ENCODE data around the gene HS6ST1.
A peak's percentile ranks its signal among the peaks of the same experiment; 100 is the strongest.

The HS6ST1 gene

DNA sequence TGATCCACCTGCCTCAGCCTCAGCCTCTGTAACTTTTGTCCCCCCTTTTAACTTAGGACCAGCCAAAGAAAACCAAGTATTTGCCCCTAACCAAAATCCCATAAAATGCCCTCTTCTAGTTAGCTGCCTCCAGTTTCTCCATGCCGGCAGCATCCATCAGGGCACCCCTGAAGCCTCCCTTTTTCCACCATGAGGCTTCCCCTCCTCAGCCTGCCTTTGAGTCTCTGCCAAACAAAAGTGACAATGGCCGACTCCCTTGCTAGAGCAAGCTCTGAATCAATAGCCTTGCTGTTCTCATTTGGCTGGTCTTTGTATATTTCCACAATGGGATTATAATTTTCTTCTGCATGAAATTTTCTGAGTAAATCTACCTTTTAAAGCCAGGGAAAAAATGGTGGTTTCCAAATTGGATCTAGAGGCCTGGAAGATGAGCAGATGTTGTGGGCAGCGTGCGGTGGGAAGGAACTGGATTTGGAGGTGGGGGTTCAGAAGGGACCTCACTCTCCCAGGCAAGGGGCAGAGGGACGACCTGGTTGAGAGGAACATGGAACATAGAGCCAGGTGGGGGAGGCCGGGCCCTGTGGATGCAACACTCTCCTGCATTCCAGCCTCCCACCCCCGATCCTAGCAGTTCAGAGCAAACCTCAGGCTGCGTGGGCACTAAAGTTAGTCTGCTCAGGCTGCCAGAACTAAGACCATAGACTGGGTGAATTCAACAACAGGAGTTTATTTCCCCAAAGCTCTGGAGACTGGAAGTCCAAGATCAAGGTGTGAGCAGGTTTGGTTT, 80.6 kb downstream of the HS6ST1 start:
- Histone ChIP-seq H3K36me3 (ENCODE audit: insufficient read depth, low read length) (no peaks in the 10 kb centered on the region), H3K4me1 (ENCODE audit: insufficient read depth, low read length) (no peaks in the 10 kb centered on the region; the same call in 1 of the 2 replicates), H3K9ac (ENCODE audit: low read depth, low read length) (no peak overlapping the region), H3K9me3 (ENCODE audit: control insufficient read depth, insufficient read depth, low read length) (no peaks in the 10 kb centered on the region)

DNA sequence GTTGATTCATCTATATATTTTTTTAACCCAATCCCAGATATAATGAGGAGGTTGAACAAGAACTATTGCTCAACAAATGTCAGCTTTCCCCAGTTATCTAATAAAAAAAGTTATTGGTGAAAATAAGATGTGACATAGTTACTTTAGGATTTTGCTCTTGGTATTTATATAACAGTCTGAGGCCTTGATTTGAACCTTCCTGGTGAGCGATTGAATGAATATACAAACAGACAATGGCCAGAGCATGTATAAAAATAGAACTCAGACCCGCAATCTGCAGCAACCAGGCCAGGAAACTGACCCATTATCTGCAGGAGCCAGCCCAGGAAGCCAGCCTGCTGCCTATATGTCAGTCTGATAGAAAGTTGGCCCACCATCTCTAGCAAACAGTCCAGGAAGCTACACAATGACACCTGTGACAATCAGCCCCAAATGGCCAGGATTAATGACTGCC, 81.6 kb downstream of the HS6ST1 start:
- no peaks in the 10 kb centered on the region for H3K9me3 ChIP-seq (ENCODE audit: control insufficient read depth, insufficient read depth, low read length)
- no peak overlapping the region for H3K9ac ChIP-seq (ENCODE audit: low read depth, low read length)
- H3K4me1 ChIP-seq (ENCODE audit: insufficient read depth, low read length): no peaks in the 10 kb centered on the region; the same call in 1 of the 2 replicates
- H3K36me3 ChIP-seq (ENCODE audit: insufficient read depth, low read length): no peaks in the 10 kb centered on the region

DNA sequence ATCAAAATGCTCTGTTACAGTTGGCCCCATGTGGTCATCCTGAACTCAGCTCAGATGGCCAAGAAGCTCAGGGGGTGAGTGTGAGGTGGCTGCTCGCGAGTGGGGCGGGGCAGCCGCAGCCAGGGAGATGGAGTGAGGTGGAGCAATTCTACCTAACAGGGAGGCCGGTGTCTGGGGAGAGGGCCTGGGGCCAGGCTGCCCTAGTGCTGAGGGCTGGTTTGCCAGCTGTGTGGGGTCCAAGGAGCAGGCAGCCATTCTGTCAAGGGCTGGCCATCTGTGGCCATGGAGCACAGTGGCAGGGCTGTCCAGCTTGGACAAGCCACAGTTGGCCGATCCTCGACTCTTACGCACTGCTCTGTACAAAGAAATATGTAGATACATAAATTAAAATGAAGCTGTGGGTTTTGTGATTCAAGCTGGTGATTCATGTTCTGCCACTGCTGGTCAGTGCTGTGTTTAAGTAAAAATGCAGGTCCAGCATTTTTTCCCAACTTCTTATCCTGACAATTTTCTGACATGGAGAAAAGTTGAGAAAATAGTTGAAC, 82.1 kb downstream of the HS6ST1 start:
- no peaks in the 10 kb centered on the region for H3K9me3 ChIP-seq (ENCODE audit: control insufficient read depth, insufficient read depth, low read length)
- H3K36me3 ChIP-seq (ENCODE audit: insufficient read depth, low read length): no peaks in the 10 kb centered on the region
- no peaks in the 10 kb centered on the region; the same call in 1 of the 2 replicates for H3K4me1 ChIP-seq (ENCODE audit: insufficient read depth, low read length)
- H3K9ac ChIP-seq (ENCODE audit: low read depth, low read length): no peak overlapping the region

GRCh38 chr2:128235581-128235980, 83.1 kb downstream of the HS6ST1 start:
- no peak overlapping the region for H3K9ac ChIP-seq (ENCODE audit: low read depth, low read length)
- no peaks in the 10 kb centered on the region for H3K9me3 ChIP-seq (ENCODE audit: control insufficient read depth, insufficient read depth, low read length)
- no peaks in the 10 kb centered on the region; the same call in 1 of the 2 replicates for H3K4me1 ChIP-seq (ENCODE audit: insufficient read depth, low read length)
- H3K36me3 ChIP-seq (ENCODE audit: insufficient read depth, low read length): no peaks in the 10 kb centered on the region

GRCh38 chr2:128234613-128235012, 84.1 kb downstream of the HS6ST1 start:
- no peak overlapping the region for H3K9ac ChIP-seq (ENCODE audit: low read depth, low read length)
- no peaks in the 10 kb centered on the region for H3K9me3 ChIP-seq (ENCODE audit: control insufficient read depth, insufficient read depth, low read length)
- no peaks in the 10 kb centered on the region for H3K36me3 ChIP-seq (ENCODE audit: insufficient read depth, low read length)
- no peaks in the 10 kb centered on the region; the same call in 1 of the 2 replicates for H3K4me1 ChIP-seq (ENCODE audit: insufficient read depth, low read length)

- H3K4me1 ChIP-seq (ENCODE audit: insufficient read depth, low read length): no peaks in the 10 kb centered on the region; the same call in 1 of the 2 replicates
- peak overlapping the region; percentile 67; the same call in 1 of the 2 replicates for H3K9ac ChIP-seq (ENCODE audit: low read depth, low read length)
- H3K36me3 ChIP-seq (ENCODE audit: insufficient read depth, low read length): no peaks in the 10 kb centered on the region
- H3K9me3 ChIP-seq (ENCODE audit: control insufficient read depth, insufficient read depth, low read length): no peaks in the 10 kb centered on the region
Measured at GRCh38 chr2:128233790-128234395, 84.8 kb downstream of the HS6ST1 start.

GRCh38 chr2:128232965-128233789, 85.5 kb downstream of the HS6ST1 start:
- Histone ChIP-seq H3K9ac (ENCODE audit: low read depth, low read length) (peak overlapping the region; percentile 67), H3K9me3 (ENCODE audit: control insufficient read depth, insufficient read depth, low read length) (no peaks in the 10 kb centered on the region), H3K4me1 (ENCODE audit: insufficient read depth, low read length) (no peaks in the 10 kb centered on the region; the same call in 1 of the 2 replicates), H3K36me3 (ENCODE audit: insufficient read depth, low read length) (no peaks in the 10 kb centered on the region)

DNA sequence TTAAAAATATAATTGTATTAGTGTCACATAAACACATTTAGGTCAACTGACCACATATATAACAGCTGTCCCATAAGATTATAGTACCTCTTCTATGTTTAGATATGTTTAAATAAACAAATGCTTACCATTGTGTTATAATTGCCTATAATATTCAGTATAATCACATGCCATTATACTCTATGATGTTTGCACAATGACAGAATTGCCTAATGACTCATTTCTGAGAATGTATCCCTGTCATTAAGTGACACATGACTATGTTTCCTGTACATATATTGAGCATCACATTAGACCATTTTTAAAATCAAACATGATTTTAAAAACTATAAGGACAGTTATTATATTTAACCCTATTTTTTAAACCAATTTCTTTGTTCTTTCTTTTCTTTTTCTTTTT, 89.8 kb downstream of the HS6ST1 start:
- no peaks in the 10 kb centered on the region for H3K4me1 ChIP-seq (ENCODE audit: insufficient read depth, low read length)
- H3K9ac ChIP-seq (ENCODE audit: low read depth, low read length): no peak overlapping the region
- no peaks in the 10 kb centered on the region for H3K36me3 ChIP-seq (ENCODE audit: insufficient read depth, low read length)
- H3K9me3 ChIP-seq (ENCODE audit: control insufficient read depth, insufficient read depth, low read length): no peaks in the 10 kb centered on the region

GRCh38 chr2:128227862-128228261, 90.8 kb downstream of the HS6ST1 start:
- Histone ChIP-seq H3K4me1 (ENCODE audit: insufficient read depth, low read length) (no peaks in the 10 kb centered on the region), H3K9ac (ENCODE audit: low read depth, low read length) (no peak overlapping the region), H3K9me3 (ENCODE audit: control insufficient read depth, insufficient read depth, low read length) (no peaks in the 10 kb centered on the region), H3K36me3 (ENCODE audit: insufficient read depth, low read length) (no peaks in the 10 kb centered on the region)

DNA sequence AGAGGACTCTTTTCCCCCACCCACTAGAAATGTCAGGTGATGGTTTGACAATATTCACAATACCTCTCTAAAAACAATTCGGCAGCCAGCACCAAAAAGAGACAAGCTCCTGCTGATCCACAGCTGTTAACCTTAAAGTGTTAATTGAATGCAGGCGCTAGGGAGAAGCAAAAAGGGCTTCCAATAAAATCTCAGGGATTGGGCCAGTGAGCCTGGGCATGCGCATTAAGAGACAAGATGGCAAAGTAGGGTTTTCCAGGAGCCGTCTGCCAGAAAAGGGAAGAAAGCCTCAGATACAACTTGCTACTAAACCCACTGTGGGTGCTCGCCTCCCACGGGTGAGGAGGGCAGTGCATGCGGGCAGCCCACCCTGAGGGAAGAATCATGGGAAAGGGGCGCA, 98.8 kb downstream of the HS6ST1 start:
- Histone ChIP-seq H3K36me3 (ENCODE audit: insufficient read depth, low read length) (no peaks in the 10 kb centered on the region), H3K4me1 (ENCODE audit: insufficient read depth, low read length) (no peaks in the 10 kb centered on the region), H3K9ac (ENCODE audit: low read depth, low read length) (no peak overlapping the region), H3K9me3 (ENCODE audit: control insufficient read depth, insufficient read depth, low read length) (no peaks in the 10 kb centered on the region)

DNA sequence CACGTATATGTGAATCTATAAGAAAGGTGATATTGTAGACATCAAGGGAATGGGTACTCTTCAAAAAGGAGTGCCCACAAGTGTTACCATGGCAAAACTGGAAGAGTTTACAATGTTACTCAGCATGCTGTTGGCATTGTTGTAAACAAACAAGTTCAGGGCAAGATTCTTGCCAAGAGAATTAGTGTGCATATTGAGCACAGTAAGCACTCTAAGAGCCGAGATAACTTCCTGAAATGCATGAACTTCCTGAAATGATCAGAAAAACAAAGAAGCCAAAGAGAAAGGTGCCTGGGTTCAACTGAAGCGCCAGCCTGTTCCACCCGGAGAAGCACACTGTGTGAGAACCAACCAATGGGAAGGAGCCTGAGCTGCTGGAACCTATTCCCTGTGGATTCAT, 101.0 kb downstream of the HS6ST1 start:
- H3K4me1 ChIP-seq (ENCODE audit: insufficient read depth, low read length): no peaks in the 10 kb centered on the region
- no peaks in the 10 kb centered on the region for H3K9me3 ChIP-seq (ENCODE audit: control insufficient read depth, insufficient read depth, low read length)
- H3K36me3 ChIP-seq (ENCODE audit: insufficient read depth, low read length): no peaks in the 10 kb centered on the region
- H3K9ac ChIP-seq (ENCODE audit: low read depth, low read length): no peak overlapping the region

DNA sequence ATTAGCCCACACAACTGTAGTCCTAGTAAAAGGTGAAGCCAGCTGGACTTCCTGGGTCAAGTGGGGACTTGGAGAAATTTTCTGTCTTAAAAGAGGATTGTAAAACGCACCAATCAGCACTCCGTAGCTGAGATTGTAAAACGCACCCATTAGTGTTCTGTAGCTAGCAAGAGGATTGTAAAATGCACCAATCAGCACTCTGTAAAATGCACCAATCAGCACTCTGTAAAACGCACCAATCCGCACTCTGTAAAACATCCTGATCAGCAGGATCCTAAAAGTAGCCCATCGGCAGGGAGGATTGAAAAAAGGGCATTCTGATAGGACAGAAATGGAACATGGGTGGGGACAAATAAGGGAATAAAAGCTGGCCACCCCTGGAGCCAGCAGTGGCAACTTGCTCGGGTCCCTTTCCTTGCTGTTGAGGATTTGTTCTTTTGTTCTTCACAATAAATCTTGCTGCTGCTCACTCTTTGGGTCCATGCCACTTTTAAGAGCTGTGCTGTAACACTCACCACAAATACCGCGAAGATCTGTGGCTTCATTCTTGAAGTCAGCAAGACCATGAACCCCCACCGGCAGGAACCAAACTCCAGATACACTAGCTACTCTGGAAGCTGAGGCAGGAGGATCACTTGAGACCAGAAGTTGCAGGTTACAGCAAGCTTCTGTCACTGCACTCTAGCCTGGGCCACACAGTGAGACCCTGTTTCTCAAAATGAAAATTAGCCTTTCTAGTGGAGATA, 102.6 kb downstream of the HS6ST1 start:
- H3K9ac ChIP-seq (ENCODE audit: low read depth, low read length): no peak overlapping the region
- no peaks in the 10 kb centered on the region for H3K4me1 ChIP-seq (ENCODE audit: insufficient read depth, low read length)
- H3K36me3 ChIP-seq (ENCODE audit: insufficient read depth, low read length): no peaks in the 10 kb centered on the region
- H3K9me3 ChIP-seq (ENCODE audit: control insufficient read depth, insufficient read depth, low read length): no peaks in the 10 kb centered on the region
